Activated CD8-positive, alpha-beta T cell treated with anti-CD3 and anti-CD28 coated beads, Interleukin-2, amount 10 ng/mL, durations not matched to agents 7 days and 5 days (primary cell): ENCODE data around the gene HIPK3. TPM values are rescaled to one million over a fixed set of nuclear protein-coding genes. Genes with fewer than 3 reads are reported as not detected.
"Not testable (repeated sequence)": the region's sequence is repeated elsewhere in the genome, so short reads cannot be mapped to it uniquely, and the experiment has no call there.

ENCODE experiments used
- ATAC-seq: fragments of 150-1000 bp; cut with Tn5 transposase; one replicate; pipeline ENCODE4 v1.10.0; 2021; ENCODE audit warnings: moderate library complexity
- CTCF ChIA-PET: fragments of 350-600 bp; sonication (Branson Sonifier 250); formaldehyde crosslinking; loops from one replicate; lab custom pipeline; 2021; ENCODE audit warnings: antibody characterized with exemption; lab: Charles Lee
- POLR2A ChIA-PET: fragments of 350-600 bp; sonication (Branson Sonifier 250); formaldehyde crosslinking; loops from one replicate; lab custom pipeline; 2021; ENCODE audit warnings: antibody characterized with exemption; lab: Charles Lee
- DNase-seq: peaks from one replicate; pipeline ENCODE4 v3.0.0-alpha.2; 2020
- H3K27ac Mint-ChIP-seq: one replicate; pipeline ENCODE4 v1.8.0; 2021; ENCODE audit warnings: mild to moderate bottlenecking, mixed read lengths
- H3K27me3 Mint-ChIP-seq: one replicate; pipeline ENCODE4 v1.8.0; 2021; ENCODE audit warnings: low read depth, mixed read lengths
- H3K36me3 Mint-ChIP-seq: one replicate; pipeline ENCODE4 v1.8.0; 2021; ENCODE audit warnings: low read depth, mixed read lengths
- H3K4me1 Mint-ChIP-seq: one replicate; pipeline ENCODE4 v1.8.0; 2021; ENCODE audit warnings: low read depth, mixed read lengths
- H3K4me3 Mint-ChIP-seq: one replicate; pipeline ENCODE4 v1.8.0; 2021; ENCODE audit warnings: mild to moderate bottlenecking, mixed read lengths
- H3K9me3 Mint-ChIP-seq: one replicate; pipeline ENCODE4 v1.8.0; 2022; ENCODE audit warnings: mixed read lengths; ENCODE audit not compliant: insufficient read depth
- total RNA-seq, 2 experiments: library from RNA; stranded (reverse); gene quantifications; one replicate each; pipeline ENCODE4 v1.2.3, GENCODE V29; 2021

HIPK3 gene
- total RNA-seq, 2 experiments from 2014 or later: 36.9 to 37.7 TPM

- H3K36me3 Mint-ChIP-seq, H3K27ac Mint-ChIP-seq, H3K4me3 Mint-ChIP-seq, DNase-seq, H3K9me3 Mint-ChIP-seq, ATAC-seq, H3K27me3 Mint-ChIP-seq, POLR2A ChIA-PET: not testable (repeated sequence)
- H3K4me1 Mint-ChIP-seq: peaks cover 27% of the 10 kb centered on the region
- CTCF ChIA-PET: interaction anchor here (1.2 kb wide), 1 partner anchor 100 kb away, joined by 3 read pairs; the partner anchor contains the start of gene CSTF3
These were observed 4.2 kb downstream of the HIPK3 start for GRCh38 chr11:33261350-33261749.

- Mint-ChIP-seq H3K36me3 (peaks cover 5% of the 10 kb centered on the region), H3K9me3 (no peaks in the 10 kb centered on the region), H3K27me3 (no peaks in the 10 kb centered on the region), H3K4me3 (no peak overlapping the region), H3K27ac (no peak overlapping the region), H3K4me1 (peaks cover 22% of the 10 kb centered on the region)
- DNase-seq: no peak
- ChIA-PET POLR2A (interaction anchor here (0.6 kb wide), 1 partner anchor 88 kb away, joined by 3 read pairs; no protein-coding TSS in a partner anchor), CTCF (interaction anchor here (1.2 kb wide), 2 partner anchors 96 to 101 kb away, joined by 3 read pairs; partner anchors contain the start of gene CSTF3)
- no peak for ATAC-seq
These were observed 4.9 kb downstream of the HIPK3 start for GRCh38 chr11:33262011-33262645.

- H3K4me1 Mint-ChIP-seq: peaks cover 22% of the 10 kb centered on the region
- CTCF ChIA-PET: no interaction called here
- H3K27ac Mint-ChIP-seq: no peak overlapping the region
These were observed 6.4 kb downstream of the HIPK3 start for GRCh38 chr11:33263549-33263948.

GRCh38 chr11:33264926-33265325, 7.7 kb downstream of the HIPK3 start:
- ChIA-PET CTCF (interaction anchor here (0.6 kb wide), 1 partner anchor 17 kb away, joined by 3 read pairs; no protein-coding TSS in a partner anchor), POLR2A (no interaction called here)
- Mint-ChIP-seq H3K27ac (no peak overlapping the region), H3K36me3 (peaks cover 5% of the 10 kb centered on the region), H3K27me3 (no peaks in the 10 kb centered on the region), H3K4me3 (no peak overlapping the region), H3K9me3 (no peaks in the 10 kb centered on the region), H3K4me1 (peaks cover 15% of the 10 kb centered on the region)
- DNase-seq (no peak), ATAC-seq (no peak)

More at GRCh38 chr11:33263549-33263948, 6.4 kb downstream of the HIPK3 start:
- Mint-ChIP-seq H3K4me3 (no peak overlapping the region), H3K27me3 (no peaks in the 10 kb centered on the region), H3K36me3 (peaks cover 5% of the 10 kb centered on the region), H3K9me3 (no peaks in the 10 kb centered on the region)
- POLR2A ChIA-PET: no interaction called here
- DNase-seq (no peak), ATAC-seq (no peak)

GRCh38 chr11:33266393-33267215, 9.4 kb downstream of the HIPK3 start:
- POLR2A ChIA-PET: no interaction called here
- no peak overlapping the region for H3K27ac Mint-ChIP-seq

GRCh38 chr11:33268945-33269540, 11.9 kb downstream of the HIPK3 start:
- DNase-seq (no peak), ATAC-seq (no peak)
- Mint-ChIP-seq H3K4me3 (no peak overlapping the region), H3K9me3 (no peaks in the 10 kb centered on the region), H3K4me1 (peaks cover 4% of the 10 kb centered on the region), H3K27ac (no peak overlapping the region), H3K27me3 (no peaks in the 10 kb centered on the region), H3K36me3 (no peaks in the 10 kb centered on the region)
- ChIA-PET POLR2A (no interaction called here), CTCF (no interaction called here)

More at GRCh38 chr11:33266393-33267215, 9.4 kb downstream of the HIPK3 start:
- ATAC-seq (no peak), DNase-seq (no peak)
- CTCF ChIA-PET: interaction anchor here (1.5 kb wide), 1 partner anchor 373 kb away, joined by 3 read pairs; no protein-coding TSS in a partner anchor
- no peaks in the 10 kb centered on the region for H3K9me3 Mint-ChIP-seq
- no peaks in the 10 kb centered on the region for H3K27me3 Mint-ChIP-seq
- H3K36me3 Mint-ChIP-seq: no peaks in the 10 kb centered on the region
- no peak overlapping the region for H3K4me3 Mint-ChIP-seq
- peaks cover 8% of the 10 kb centered on the region for H3K4me1 Mint-ChIP-seq

- ChIA-PET POLR2A (no interaction called here), CTCF (no interaction called here)
- Mint-ChIP-seq H3K4me3 (no peak overlapping the region), H3K27ac (no peak overlapping the region), H3K27me3 (no peaks in the 10 kb centered on the region), H3K9me3 (no peaks in the 10 kb centered on the region), H3K4me1 (peaks cover 4% of the 10 kb centered on the region), H3K36me3 (no peaks in the 10 kb centered on the region)
- ATAC-seq (no peak), DNase-seq (no peak)
These were observed 12.6 kb downstream of the HIPK3 start for GRCh38 chr11:33269822-33270221.

GRCh38 chr11:33271059-33271458, 13.9 kb downstream of the HIPK3 start:
- no peak for ATAC-seq
- ChIA-PET CTCF (no interaction called here), POLR2A (no interaction called here)
- Mint-ChIP-seq H3K4me3 (no peak overlapping the region), H3K4me1 (peaks cover 4% of the 10 kb centered on the region), H3K36me3 (no peaks in the 10 kb centered on the region), H3K27ac (no peak overlapping the region), H3K27me3 (no peaks in the 10 kb centered on the region), H3K9me3 (no peaks in the 10 kb centered on the region)
- no peak for DNase-seq

GRCh38 chr11:33272338-33273107, 15.3 kb downstream of the HIPK3 start:
- Mint-ChIP-seq H3K36me3 (peaks cover 3% of the 10 kb centered on the region), H3K4me3 (no peak overlapping the region), H3K27me3 (no peaks in the 10 kb centered on the region), H3K9me3 (no peaks in the 10 kb centered on the region), H3K27ac (no peak overlapping the region), H3K4me1 (peaks cover 2% of the 10 kb centered on the region)
- POLR2A ChIA-PET: no interaction called here
- ATAC-seq: no peak
- CTCF ChIA-PET: no interaction called here
- no peak for DNase-seq

- POLR2A ChIA-PET: no interaction called here
- H3K4me3 Mint-ChIP-seq: no peak overlapping the region
- no peak overlapping the region for H3K27ac Mint-ChIP-seq
- CTCF ChIA-PET: interaction anchor here (1.4 kb wide), 2 partner anchors 14 to 113 kb away, joined by 3 to 4 read pairs; no protein-coding TSS in a partner anchor
- DNase-seq (no peak), ATAC-seq (no peak)
- no peaks in the 10 kb centered on the region for H3K27me3 Mint-ChIP-seq
- H3K9me3 Mint-ChIP-seq: no peaks in the 10 kb centered on the region
- H3K4me1 Mint-ChIP-seq: peaks cover 5% of the 10 kb centered on the region
- H3K36me3 Mint-ChIP-seq: peaks cover 3% of the 10 kb centered on the region
These were observed 16.5 kb downstream of the HIPK3 start for GRCh38 chr11:33273656-33274055.

GRCh38 chr11:33280411-33280810, 23.2 kb downstream of the HIPK3 start:
- Mint-ChIP-seq H3K4me1 (peaks cover 7% of the 10 kb centered on the region), H3K27me3 (no peaks in the 10 kb centered on the region), H3K4me3 (no peak overlapping the region), H3K9me3 (no peaks in the 10 kb centered on the region), H3K36me3 (peaks cover 5% of the 10 kb centered on the region), H3K27ac (no peak overlapping the region)
- DNase-seq: no peak
- ChIA-PET CTCF (no interaction called here), POLR2A (interaction anchor here (0.6 kb wide), 1 partner anchor 26 kb away, joined by 4 read pairs; no protein-coding TSS in a partner anchor)
- ATAC-seq: no peak
